Small intestine (tissue), 7 donors: ENCODE results near the gene PDE2A. TPM values are rescaled to one million over a fixed set of nuclear protein-coding genes. Genes with fewer than 3 reads are reported as not detected.
A peak's percentile ranks its signal among the peaks of the same experiment; 100 is the strongest.

Source experiments
- DNase-seq, 2 donors: peaks; one replicate each; pipeline versions ENCODE4 v3.0.0 to v3.0.0-alpha.2; 2013
- FAIRE-seq: peaks from 2 replicates; lab custom pipeline; 2012; peaks lifted over from hg19 to GRCh38; lab: Jason Lieb, UNC
- H3K27ac ChIP-seq, 3 donors: one replicate each; pipeline ENCODE4 v1.5.1; 2013; ENCODE audit warnings: low read length in 2 of 3, mild to moderate bottlenecking in 2 of 3, control low read depth in 1 of 3, inconsistent platforms in 1 of 3, low read depth in 1 of 3, moderate library complexity in 1 of 3
- H3K27me3 ChIP-seq, 3 donors: one replicate each; pipeline ENCODE4 v1.6.1; 2013; ENCODE audit warnings: low read length in 3 of 3, inconsistent platforms in 1 of 3; ENCODE audit not compliant: control insufficient read depth in 3 of 3, insufficient read depth in 3 of 3
- H3K36me3 ChIP-seq, 3 donors: one replicate each; pipeline ENCODE4 v1.6.1; 2013; ENCODE audit warnings: low read length in 3 of 3, inconsistent platforms in 1 of 3, low read depth in 1 of 3, mild to moderate bottlenecking in 1 of 3, moderate library complexity in 1 of 3; ENCODE audit not compliant: control insufficient read depth in 3 of 3, insufficient read depth in 2 of 3
- H3K4me1 ChIP-seq, 3 donors: one replicate each; pipeline ENCODE4 v1.6.1; 2013; ENCODE audit warnings: low read length in 2 of 3, inconsistent platforms in 1 of 3, low read depth in 1 of 3, mild to moderate bottlenecking in 1 of 3, moderate library complexity in 1 of 3; ENCODE audit not compliant: control insufficient read depth in 3 of 3, insufficient read depth in 2 of 3
- H3K4me3 ChIP-seq, 3 donors: one replicate each; pipeline ENCODE4 v1.5.1; 2013; ENCODE audit warnings: low read length in 3 of 3, control low read depth in 1 of 3, inconsistent platforms in 1 of 3, low read depth in 1 of 3, mild to moderate bottlenecking in 1 of 3, moderate library complexity in 1 of 3
- H3K9me3 ChIP-seq, 2 donors: one replicate each; pipeline ENCODE4 v1.6.1; 2013; ENCODE audit warnings: low read depth in 1 of 2, low read length in 1 of 2; ENCODE audit not compliant: control insufficient read depth in 2 of 2, insufficient read depth in 1 of 2
- WGBS, 3 donors: extraction: QIAGEN DNeasy Blood & Tissue Kit; methylation state at CpG; one replicate each; pipeline ENCODE4 v1.1.7; 2013; 5-methylcytosine and 5-hydroxymethylcytosine counted together
- polyA plus RNA-seq, 4 donors: library from polyadenylated mRNA; stranded (reverse) in 3 of 4; unstranded in 1 of 4; fragments of 200-250 nt in 3 of 4; fragments of 120-200 nt in 1 of 4; gene quantifications; one replicate each; pipeline versions ENCODE4 v1.2.1 to v1.2.3, GENCODE V29; 2013
- donor health status: healthy with polysubstance abuse.
- donor health status: control.
- donor health status: control.
- donor health status: Bipolar disorder and iron deficiency.
- donor health status: healthy.

Gene PDE2A
- polyA plus RNA-seq, 4 donors = 1.8 to 31.6 (median 7.4) TPM

DNA sequence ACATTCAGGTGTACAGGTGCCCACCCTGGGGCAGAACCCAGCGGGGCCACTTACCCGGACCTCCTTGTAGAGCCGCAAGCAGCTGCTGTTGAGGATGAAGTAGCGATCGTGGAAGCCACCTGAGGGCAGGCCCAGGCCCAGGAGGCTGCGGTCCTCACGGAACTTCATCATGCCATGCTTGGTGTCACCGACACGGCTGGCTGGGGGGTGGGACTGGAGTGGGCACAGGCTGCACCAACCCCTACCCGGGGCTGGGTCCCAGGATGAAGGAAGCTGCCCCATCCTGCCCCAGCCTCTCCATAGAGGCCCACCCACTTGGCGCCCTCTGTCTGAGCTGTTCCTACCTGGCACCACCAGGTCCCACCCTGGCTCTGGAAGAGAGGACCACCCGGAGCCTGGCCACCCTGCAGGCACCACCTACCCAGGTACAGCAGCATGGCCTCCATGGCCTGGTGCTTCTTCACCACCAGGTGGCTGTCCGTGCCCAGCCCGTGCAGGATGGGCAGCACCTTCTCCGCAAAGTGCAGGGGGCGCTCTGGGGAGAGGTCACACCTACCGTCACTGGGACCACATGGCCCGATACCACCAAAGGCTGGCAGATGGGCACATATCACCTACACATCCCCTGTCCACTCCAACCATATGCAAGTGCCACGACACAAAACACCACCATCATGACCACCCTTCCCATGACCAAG is 19.2 kb upstream of the PDE2A start:
- Histone ChIP-seq H3K27me3 (no peaks in the 10 kb centered on the region), H3K4me1 (no peaks in the 10 kb centered on the region), H3K36me3 (peaks cover 19 to 99% (median 49%) of the 10 kb centered on the region in 3 donors), H3K9me3 (no peaks in the 10 kb centered on the region), H3K27ac (no peak overlapping the region), H3K4me3 (no peak overlapping the region)
- WGBS, 3 donors = 96 to 98% (median 96%) methylated on average over 18 to 19 of the region's 19 CpGs
- no peak for FAIRE-seq
- no peak for DNase-seq

DNA sequence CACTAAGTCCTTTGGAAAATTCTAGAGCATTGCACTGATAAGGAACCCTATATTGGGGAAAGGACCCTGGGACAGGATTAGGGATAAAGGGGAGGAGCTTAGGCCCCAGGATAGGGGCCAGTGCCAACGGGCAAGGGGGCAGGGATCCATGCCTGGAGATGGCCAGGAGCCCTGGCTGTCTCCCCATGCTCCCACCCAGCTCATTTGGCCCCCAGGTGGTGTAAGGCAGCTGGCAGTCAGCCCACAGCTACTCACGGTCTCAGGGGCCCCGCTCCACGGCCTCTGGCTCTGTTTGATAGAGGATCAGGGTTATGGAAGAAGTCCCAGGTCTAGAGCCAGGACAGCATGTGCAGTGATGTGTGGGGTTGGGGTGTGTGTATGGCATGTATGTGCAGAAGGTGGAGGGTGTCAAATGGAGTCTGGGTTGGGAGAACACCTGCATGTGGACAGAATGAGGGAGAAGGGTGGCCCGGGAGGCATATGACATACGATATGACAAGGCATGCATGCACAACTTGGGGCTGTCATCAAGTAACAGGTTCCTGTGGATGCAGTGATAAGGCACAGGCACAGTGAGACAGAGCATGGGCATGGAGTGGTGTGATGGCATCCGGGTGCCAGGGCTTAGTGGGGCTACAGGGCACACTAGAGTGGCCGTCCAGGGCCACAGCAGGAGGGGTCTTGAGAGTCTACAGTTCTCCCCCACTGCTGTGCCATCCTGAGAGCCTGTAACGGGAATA is 18.4 kb upstream of the PDE2A start:
- Histone ChIP-seq H3K4me3 (no peak overlapping the region), H3K4me1 (no peaks in the 10 kb centered on the region), H3K9me3 (no peaks in the 10 kb centered on the region), H3K27me3 (no peaks in the 10 kb centered on the region), H3K36me3 (peaks cover 18 to 99% (median 49%) of the 10 kb centered on the region in 3 donors), H3K27ac (no peak overlapping the region)
- FAIRE-seq (no peak), DNase-seq (no peak)
- WGBS, 3 donors = 83 to 92% (median 83%) methylated on average over 9 of the region's 9 CpGs

DNA sequence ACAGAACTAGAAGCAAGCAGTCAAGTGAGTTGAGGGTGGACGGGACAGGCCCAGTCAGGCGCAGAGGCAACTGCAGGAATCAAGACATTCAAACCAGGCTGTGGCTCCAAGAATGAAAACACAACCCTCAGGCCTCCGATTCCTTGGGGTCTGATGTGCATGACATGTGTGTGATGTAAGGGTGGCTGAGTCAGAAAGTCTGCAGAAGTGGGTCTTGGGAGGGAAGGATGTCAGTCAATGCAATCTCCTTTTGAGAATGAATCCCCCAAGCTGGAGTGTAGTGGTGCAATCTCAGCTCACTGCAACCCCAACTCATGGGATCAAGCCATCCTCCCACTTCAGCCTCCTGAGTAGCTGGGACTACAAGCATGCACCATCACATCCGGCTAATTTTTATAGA is 15.9 kb upstream of the PDE2A start:
- Histone ChIP-seq H3K9me3 (no peaks in the 10 kb centered on the region), H3K27me3 (no peaks in the 10 kb centered on the region), H3K4me1 (no peaks in the 10 kb centered on the region), H3K36me3 (peaks cover 24 to 99% (median 40%) of the 10 kb centered on the region in 3 donors), H3K27ac (no peak overlapping the region), H3K4me3 (no peak overlapping the region)
- FAIRE-seq (no peak), DNase-seq (no peak)
- 92 to 99% (median 92%) methylated on average over 4 of the region's 4 CpGs for WGBS, 3 donors

DNA sequence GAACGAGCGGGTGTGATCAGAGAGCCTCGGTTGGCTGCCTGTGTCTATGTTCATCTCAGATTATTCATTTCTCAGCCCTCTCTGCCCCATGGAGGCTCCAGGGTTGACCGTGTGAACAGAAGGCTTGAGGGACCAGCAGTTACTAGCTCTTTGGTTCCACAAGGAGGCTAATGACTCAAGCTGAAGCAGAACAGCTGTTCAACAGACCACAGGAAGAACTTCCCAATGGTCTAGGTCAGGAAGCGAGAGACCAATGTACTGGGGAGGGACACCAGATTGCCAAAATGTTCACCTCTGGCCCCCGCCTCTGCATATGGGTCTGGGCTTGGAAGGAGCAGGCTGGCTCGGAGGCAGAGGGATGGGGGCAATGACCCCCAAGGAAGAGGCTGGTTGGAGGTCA is 14.7 kb upstream of the PDE2A start:
- Histone ChIP-seq H3K36me3 (peaks cover 24 to 99% (median 35%) of the 10 kb centered on the region in 3 donors), H3K27me3 (no peaks in the 10 kb centered on the region), H3K9me3 (no peaks in the 10 kb centered on the region), H3K4me1 (no peaks in the 10 kb centered on the region), H3K4me3 (no peak overlapping the region), H3K27ac (no peak overlapping the region)
- WGBS, 3 donors = 90 to 97% (median 90%) methylated on average over 7 of the region's 7 CpGs
- DNase-seq (no peak), FAIRE-seq (no peak)

DNA sequence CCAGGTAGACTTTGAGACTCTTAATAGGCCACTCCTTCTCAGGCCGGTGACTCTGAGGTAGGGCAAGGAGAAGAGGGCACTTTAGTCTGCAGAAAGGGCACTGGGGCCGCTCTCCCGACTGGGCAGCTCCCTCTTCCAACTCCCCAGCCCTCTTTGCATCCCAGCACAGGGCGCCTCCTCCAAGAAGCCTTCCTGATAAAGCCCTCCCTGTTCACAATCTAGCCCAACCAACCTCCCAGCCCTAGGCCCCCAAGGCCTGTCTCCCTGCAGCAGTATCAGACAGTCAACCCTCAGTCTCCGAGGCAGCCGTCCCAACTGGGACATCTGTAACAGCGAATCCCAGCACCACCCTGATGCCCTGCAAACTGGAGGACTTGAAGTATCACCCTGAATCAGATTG is 14.3 kb upstream of the PDE2A start:
- no peak for FAIRE-seq
- 85 to 89% (median 89%) methylated on average over 7 of the region's 7 CpGs for WGBS, 3 donors
- Histone ChIP-seq H3K9me3 (no peaks in the 10 kb centered on the region), H3K27me3 (no peaks in the 10 kb centered on the region), H3K36me3 (peaks cover 21 to 99% (median 31%) of the 10 kb centered on the region in 3 donors), H3K27ac (no peak overlapping the region), H3K4me3 (no peak overlapping the region), H3K4me1 (no peaks in the 10 kb centered on the region)
- no peak for DNase-seq

DNA sequence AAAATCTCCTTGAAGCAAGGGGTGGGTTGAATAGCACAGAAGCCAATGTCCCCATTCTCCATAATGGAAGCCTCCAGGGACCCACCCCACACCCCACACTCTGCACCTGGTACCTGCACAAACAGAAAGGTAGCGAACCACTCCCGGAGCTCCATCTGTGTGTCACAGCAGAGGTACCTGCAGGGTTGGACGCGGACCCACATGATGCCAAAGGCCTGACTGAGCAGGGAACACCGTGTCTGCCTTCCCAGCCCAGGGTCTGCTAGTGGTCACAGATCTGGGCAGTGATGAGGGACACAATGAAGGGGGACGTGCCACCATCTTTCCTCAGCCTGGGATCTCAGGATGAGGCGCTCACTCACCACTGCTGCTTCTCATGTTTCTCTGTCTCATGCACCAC is 13.1 kb upstream of the PDE2A start:
- Histone ChIP-seq H3K4me3 (no peak overlapping the region), H3K27me3 (no peaks in the 10 kb centered on the region), H3K36me3 (peaks cover 13 to 98% (median 23%) of the 10 kb centered on the region in 3 donors), H3K4me1 (no peaks in the 10 kb centered on the region), H3K9me3 (no peaks in the 10 kb centered on the region), H3K27ac (no peak overlapping the region)
- DNase-seq (no peak), FAIRE-seq (no peak)
- WGBS, 3 donors = 91 to 93% (median 91%) methylated on average over 7 of the region's 7 CpGs

DNA sequence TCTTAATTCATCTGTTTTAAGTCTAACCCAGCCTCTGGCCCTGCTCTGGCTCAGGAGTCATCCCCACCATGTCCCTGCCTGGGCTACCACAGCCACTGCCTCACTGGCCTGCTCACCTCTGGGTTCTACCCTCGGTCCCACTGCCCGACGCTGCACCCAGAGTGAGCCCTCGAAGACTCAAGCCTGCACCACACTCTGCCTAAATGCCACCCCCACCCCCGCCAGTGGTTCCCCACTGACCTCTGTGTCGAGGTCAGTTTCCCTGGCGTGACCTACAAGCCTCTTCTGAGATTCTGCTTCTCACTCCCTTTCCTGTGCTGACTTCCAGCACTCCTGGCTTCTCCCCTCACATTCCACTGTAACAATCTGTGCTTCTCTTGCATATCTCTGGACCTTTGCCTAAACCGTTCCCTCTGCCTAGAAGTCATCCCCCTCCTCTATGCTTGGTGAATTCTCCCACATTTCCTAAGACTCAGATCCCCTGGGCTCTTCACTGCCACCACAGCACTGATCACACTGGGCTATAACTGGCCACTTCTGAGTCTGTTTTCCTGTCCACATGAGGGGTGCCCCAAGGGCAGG is 12.5 kb upstream of the PDE2A start:
- peaks cover 10 to 93% (median 17%) of the 10 kb centered on the region in 3 donors for H3K36me3 ChIP-seq
- WGBS, 3 donors = 74 to 86% (median 79%) methylated on average over 8 of the region's 8 CpGs
- H3K27me3 ChIP-seq = no peaks in the 10 kb centered on the region
- no peaks in the 10 kb centered on the region for H3K4me1 ChIP-seq
- no peak overlapping the region for H3K4me3 ChIP-seq
- DNase-seq = no peak
- H3K9me3 ChIP-seq = no peaks in the 10 kb centered on the region
- no peak for FAIRE-seq
- H3K27ac ChIP-seq = peak overlapping the region in 2 of 3 donors; percentile 22 to 28

DNA sequence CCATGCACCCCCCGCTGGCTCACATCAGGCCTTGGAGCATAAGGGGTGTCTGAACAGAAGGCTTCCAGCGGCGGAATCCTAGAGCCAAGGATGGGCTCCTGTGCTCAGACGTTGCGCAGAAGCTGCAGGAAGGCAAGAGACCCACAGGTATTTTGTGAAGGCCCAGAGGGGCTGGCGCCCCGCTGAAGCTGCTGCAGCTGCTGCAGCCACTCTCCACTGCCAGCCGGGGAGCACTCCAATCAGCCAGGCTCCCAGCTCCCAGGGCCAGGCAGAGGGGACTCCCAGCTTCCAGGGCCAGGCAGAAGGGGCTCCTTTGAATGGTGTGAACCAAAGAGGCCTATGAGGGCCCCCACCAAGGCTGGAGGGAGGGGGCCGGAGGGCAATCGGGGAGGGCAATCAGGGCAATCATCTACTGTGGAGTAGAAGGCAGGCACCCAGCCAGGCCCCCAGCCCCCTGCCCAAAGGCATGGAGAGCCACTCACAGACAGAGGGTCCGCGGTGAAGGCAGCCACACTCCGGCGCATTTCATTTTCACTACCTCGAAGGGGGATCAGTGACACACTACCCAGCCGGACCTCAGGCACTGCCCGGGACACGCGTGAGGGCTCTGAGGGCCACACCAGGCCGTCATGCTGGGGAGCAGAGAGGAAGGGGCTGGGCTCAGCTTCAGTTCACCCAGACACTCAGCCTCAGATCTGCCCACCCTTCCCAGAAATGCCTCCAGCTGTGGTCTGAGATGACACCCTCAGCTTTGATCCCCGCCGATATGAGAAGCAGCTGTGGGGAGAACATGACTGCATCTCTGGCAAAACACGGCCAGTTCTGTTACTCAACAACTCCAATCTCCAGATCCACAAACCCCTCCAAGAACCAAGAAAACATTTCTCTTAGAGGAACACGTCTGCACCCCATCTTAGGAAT is 11.6 kb upstream of the PDE2A start:
- FAIRE-seq (no peak), DNase-seq (no peak)
- no peaks in the 10 kb centered on the region for H3K4me1 ChIP-seq
- peak overlapping the region in 2 of 3 donors; percentile 22 to 41 for H3K27ac ChIP-seq
- no peak overlapping the region for H3K4me3 ChIP-seq
- H3K27me3 ChIP-seq = no peaks in the 10 kb centered on the region
- no peaks in the 10 kb centered on the region for H3K9me3 ChIP-seq
- WGBS, 3 donors = 71 to 81% (median 81%) methylated on average over 22 to 24 of the region's 24 CpGs
- H3K36me3 ChIP-seq = peaks cover 10 to 84% (median 14%) of the 10 kb centered on the region in 3 donors
